Stomach (tissue), 4 donors: ENCODE measurements around the gene PINK1.

Experiments
- CTCF ChIP-seq, 7 experiments: fragments of 450-650 bp in 4 of 7; fragments of 200-600 bp in 3 of 7; sonication (generic) in 3 of 7; IDR thresholded peaks; one replicate each; pipeline ENCODE4 v1.5.1; 2016 to 2019; ENCODE audit warnings: antibody characterized with exemption in 7 of 7, control low read depth in 2 of 7, mild to moderate bottlenecking in 1 of 7
- EP300 ChIP-seq: sonication (generic); formaldehyde crosslinking; IDR thresholded peaks from one replicate; pipeline ENCODE4 v1.6.1; 2017; ENCODE audit warnings: antibody characterized with exemption
- POLR2A ChIP-seq, 4 donors: fragments of 450-650 bp; IDR thresholded peaks; one replicate each; pipeline ENCODE4 v1.6.1; 2016; ENCODE audit warnings: antibody characterized with exemption in 4 of 4, control low read depth in 2 of 4, mild to moderate bottlenecking in 1 of 4, moderate library complexity in 1 of 4

- TF ChIP-seq CTCF (IDR thresholded peaks at IDR 0.05) (no peak), EP300 (no peak), POLR2A (IDR thresholded peaks at IDR 0.05) (no peak)
Observed at GRCh38 chr1:20636785-20637347, 3.6 kb downstream of the PINK1 start.
